HG03135 (cell line): ENCODE results near the gene XRCC1.

ENCODE experiments used
- ATAC-seq: cut with Tn5 transposase; IDR thresholded peaks from one replicate; pipeline ENCODE4 v1.9.1; 2021; ENCODE audit warnings: mild to moderate bottlenecking, moderate library complexity; ENCODE audit not compliant: unreplicated experiment

The XRCC1 gene

DNA sequence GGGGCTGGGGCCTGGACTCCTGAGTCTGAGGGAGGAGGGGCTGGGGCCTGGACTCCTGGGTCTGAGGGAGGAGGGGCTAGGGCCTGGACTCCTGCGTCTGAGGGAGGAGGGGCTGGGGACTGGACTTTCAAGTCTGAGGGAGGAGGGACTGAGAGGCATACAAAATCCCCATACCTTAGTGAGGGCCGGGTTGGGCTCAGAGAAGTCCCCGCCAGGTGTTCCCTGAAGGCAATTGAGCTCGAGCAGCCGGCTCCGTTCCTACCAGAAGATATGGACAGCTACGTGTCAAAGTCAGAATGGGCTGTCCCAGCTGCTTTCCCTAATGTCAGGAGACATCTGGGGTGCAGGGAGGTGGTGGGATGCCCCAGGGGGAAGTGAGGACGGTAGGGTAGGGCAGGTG lies 80.2 kb downstream of the XRCC1 start:
- no peak for ATAC-seq
